GM12892 (cell line): Measurements from ENCODE around the gene EIF2S2. TPM values are rescaled to one million over a fixed set of nuclear protein-coding genes. Genes with fewer than 3 reads are reported as not detected.
"Not testable (repeated sequence)": the region's sequence is repeated elsewhere in the genome, so short reads cannot be mapped to it uniquely, and the experiment has no call there.

Experiments
- DNase-seq: peaks from one replicate; pipeline ENCODE4 v3.0.0; 2011; ENCODE audit not compliant: insufficient read length
- FAIRE-seq: peaks from 2 replicates; lab custom pipeline; 2011; peaks lifted over from hg19 to GRCh38; lab: Jason Lieb, UNC
- POLR2A ChIP-seq: IDR thresholded peaks from 2 replicates; pipeline ENCODE4 v1.6.1; 2011; ENCODE audit warnings: low read depth, low read length, control low read depth
- POLR2AphosphoS5 ChIP-seq: IDR thresholded peaks from 2 replicates; pipeline ENCODE4 v1.6.1; 2011; ENCODE audit warnings: low read depth, low read length, control low read depth
- TAF1 ChIP-seq: IDR thresholded peaks from 2 replicates; pipeline ENCODE4 v1.6.1; 2011; ENCODE audit warnings: low read depth, mild to moderate bottlenecking, control low read depth, low read length, borderline replicate concordance
- polyA plus RNA-seq: library from polyadenylated mRNA; unstranded; fragments of >200 nt; gene quantifications from one replicate; pipeline ENCODE4 v1.2.1, GENCODE V29; 2012; ENCODE audit warnings: missing spikeins, inconsistent platforms; ENCODE audit not compliant: missing spikeins

The EIF2S2 gene, protein sequence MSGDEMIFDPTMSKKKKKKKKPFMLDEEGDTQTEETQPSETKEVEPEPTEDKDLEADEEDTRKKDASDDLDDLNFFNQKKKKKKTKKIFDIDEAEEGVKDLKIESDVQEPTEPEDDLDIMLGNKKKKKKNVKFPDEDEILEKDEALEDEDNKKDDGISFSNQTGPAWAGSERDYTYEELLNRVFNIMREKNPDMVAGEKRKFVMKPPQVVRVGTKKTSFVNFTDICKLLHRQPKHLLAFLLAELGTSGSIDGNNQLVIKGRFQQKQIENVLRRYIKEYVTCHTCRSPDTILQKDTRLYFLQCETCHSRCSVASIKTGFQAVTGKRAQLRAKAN
- 91.7 TPM for polyA plus RNA-seq

DNA sequence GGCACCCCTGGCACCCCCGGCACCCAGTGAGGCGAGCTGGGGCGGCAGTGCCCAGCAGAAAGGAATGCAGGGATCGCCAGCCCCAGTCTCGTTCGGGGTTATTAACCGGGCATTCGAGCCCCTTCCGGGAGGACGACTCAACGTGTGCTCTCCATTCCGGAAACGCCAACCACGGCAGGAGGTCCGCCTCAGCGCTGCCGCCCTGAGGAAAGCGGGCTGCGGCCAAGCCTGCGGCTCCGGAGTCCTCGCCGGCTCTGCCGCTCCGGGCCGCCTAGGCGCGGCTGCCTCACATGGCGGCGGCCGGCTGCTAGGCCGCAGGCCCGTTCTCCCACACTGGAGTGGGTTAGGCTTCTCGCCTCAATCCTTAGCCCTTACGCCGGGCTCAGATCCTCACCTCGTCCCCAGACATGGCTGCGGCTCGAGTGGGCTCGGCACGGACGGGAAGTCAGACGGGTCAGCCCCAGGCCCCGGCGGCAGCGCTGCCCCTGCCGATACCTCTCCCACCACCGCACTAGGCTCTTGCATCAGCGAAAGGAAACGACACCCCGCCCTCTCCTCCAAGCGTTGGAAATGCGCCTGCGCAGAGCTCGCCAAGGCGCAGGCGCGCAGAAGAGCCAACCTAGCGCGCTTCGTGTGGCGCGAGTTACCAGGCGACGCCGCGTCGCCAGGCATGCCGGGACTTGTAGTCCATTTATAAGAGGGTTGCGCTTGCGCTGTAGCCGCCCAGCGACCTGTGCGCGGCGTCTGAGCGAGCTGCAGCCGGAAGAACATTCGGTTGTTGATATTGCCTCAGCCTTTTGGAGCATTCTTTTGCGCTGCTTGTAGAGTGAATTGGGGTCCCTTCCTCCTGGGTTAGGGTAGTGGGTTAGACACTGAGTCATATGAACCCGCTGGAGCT is at the start of gene EIF2S2:
EIF2S2 (minus strand) TSS at position 542 of the 898 bp plus-strand sequence; CDS start at position 409, 133 bp downstream.
- FAIRE-seq (peak; percentile 99), DNase-seq (peak; percentile 91)
- peak; percentile 64; the same call in 1 of the 2 replicates for TF ChIP-seq TAF1
- peak; percentile 92; the same call in 1 of the 2 replicates for TF ChIP-seq POLR2A
- peak; percentile 94 for TF ChIP-seq POLR2AphosphoS5

DNA sequence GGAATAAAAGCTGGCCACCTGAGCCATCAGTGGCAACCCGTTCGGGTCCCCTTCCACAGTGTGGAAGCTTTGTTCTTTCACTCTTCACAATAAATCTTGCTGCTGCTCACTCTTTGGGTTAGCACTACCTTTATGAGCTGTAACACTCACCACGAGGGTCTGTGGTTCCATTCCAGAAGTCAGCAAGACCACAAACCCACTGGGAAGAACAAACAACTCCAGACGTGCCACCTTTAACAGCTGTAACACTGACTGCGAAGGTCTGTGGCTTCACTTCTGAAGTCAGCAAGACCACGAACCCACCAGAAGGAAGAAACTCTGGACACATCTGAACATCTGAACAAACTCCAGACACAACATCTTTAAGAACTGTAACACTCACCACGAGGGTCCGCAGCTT is 45.7 kb upstream of the EIF2S2 start:
- DNase-seq, FAIRE-seq: not testable (repeated sequence)

DNA sequence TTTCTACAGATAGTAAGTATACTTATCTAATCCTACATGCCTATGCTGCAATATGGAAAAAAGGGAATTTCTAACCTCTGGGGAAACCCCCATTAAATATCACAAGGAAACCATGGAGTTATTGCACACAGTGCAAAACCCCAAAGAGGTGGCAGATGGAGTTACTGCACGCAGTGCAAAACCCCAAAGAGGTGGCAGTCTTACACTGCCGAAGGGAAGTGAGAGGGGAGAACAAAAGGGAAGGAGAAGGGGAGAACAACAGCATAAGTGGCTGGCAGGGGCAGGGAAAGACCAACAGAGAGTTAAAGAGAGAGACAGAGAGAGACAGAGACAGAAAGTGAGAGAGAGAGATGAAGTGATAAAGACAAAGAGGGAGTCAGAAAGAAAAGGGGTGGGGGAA is 43.8 kb upstream of the EIF2S2 start:
- FAIRE-seq (no peak), DNase-seq (no peak)
- TF ChIP-seq POLR2AphosphoS5 (no peak), POLR2A (no peak), TAF1 (no peak)

DNA sequence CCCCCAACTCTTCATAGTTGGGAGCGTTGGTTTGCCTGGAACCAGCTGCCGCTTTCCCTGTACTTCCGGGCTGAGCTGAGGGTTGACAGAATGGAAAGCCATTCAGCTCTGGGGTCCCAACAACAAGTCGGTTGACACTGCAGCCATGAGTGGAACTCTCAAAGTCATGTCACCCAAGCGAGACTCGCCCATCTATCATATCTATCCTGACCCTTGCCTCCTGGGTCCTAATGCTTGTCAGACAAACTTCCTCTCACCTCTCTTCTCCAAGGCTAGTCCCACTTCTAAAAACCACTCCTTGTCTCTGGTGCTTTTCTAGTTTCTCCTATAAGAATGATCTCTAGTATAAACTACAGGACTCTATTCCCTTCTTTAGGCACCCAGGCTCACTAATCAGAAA is 41.1 kb upstream of the EIF2S2 start:
- not testable (repeated sequence) for FAIRE-seq, DNase-seq

DNA sequence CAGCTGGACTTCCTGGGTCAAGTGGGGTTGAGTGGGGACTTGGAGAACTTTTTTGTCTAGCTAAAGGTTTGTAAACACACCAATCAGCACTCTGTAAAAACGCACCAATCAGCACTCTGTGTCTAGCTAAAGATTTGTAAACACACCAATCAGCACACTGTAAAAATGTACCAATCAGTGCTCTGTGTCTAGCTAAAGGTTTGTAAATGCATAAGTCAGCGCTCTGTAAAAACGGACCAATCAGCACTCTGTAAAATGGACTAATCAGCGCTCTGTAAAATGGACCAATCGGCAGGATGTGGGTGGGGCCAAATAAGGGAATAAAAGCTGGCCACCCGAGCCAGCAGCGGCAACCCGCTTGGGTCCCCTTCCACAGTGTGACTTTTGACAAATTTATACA is 40.0 kb upstream of the EIF2S2 start:
- not testable (repeated sequence) for DNase-seq, FAIRE-seq

- FAIRE-seq (no peak), DNase-seq (no peak)
- TF ChIP-seq POLR2A (no peak), POLR2AphosphoS5 (no peak), TAF1 (no peak)
Measured at GRCh38 chr20:34150306-34151000, 38.4 kb upstream of the EIF2S2 start.

DNA sequence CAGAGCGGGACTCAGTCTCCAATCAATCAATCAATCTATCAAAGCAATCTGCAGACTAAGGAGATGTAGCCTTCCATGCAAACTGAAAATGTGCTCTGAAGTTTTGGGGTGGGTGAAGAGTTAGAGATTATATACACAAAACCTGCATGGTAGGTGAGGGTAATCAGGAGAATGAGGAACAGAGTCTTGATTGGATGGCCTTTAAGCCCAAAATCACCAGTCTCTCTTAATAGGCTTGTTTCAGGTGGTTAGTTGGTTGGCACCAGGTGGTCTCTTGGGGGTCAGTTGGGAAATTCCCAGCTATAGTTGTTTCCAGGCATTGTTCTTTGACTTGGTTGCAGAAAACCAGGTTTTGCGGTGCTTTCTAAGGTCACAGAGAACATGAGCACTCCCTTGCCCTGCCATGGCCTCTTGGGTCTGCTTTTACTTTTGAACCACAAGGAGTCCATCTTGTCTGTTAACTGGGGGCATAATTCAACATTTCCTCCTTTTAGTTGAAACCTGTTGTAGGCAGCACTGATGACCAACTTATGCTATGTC is 33.3 kb upstream of the EIF2S2 start:
- no peak for TF ChIP-seq POLR2A
- no peak for TF ChIP-seq TAF1
- no peak for TF ChIP-seq POLR2AphosphoS5
- no peak for DNase-seq
- no peak for FAIRE-seq

DNA sequence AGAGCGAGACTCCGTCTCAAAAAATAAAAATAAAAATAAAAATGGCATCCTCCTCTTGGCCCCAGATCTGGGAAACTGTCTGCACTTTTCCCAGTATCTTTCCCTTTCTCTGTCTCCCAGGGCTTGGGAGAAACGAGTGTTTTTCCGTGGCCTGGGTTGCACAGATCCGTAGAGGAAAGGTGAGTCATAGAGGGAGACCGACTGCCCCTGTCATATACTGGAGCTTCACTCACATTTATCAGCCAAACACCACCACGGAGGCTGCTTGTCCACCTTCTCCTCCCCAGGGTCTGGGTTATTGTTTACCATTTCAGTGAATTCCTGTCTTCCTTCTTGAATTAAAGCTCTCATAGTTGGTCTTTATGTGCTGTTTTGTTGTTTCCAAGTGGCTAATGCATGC is 31.9 kb upstream of the EIF2S2 start:
- FAIRE-seq (no peak), DNase-seq (no peak)
- TF ChIP-seq POLR2AphosphoS5 (no peak), TAF1 (no peak), POLR2A (no peak)

- no peak for TF ChIP-seq POLR2AphosphoS5
- TF ChIP-seq TAF1 = no peak
- TF ChIP-seq POLR2A = no peak
- FAIRE-seq (no peak), DNase-seq (no peak)
Measured at GRCh38 chr20:34142121-34142520, 30.1 kb upstream of the EIF2S2 start.

- DNase-seq (no peak), FAIRE-seq (no peak)
- TF ChIP-seq POLR2AphosphoS5 (no peak), TAF1 (no peak), POLR2A (no peak)
Measured at GRCh38 chr20:34141293-34141692, 29.2 kb upstream of the EIF2S2 start.

- FAIRE-seq, DNase-seq: not testable (repeated sequence)
Measured at GRCh38 chr20:34135525-34136275, 23.7 kb upstream of the EIF2S2 start.

DNA sequence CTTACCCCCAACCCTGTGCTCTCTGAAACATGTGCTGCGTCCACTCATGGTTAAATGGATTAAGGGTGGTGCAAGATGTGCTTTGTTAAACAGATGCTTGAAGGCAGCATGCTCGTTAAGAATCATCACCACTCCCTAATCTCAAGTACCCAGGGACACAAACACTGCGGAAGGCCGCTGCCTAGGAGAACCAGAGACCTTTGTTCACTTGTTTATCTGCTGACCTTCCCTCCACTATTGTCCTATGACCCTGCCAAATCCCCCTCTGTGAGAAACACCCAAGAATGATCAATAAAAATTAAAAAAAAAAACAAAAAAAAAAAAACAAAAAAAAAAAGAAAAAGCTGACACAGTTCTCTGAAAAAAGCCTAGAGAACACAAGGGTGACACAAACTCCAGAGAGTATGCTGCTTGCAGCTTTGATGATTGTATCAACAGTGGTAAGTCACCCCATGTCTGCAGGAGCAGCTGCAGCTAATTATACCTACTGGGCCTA is 21.4 kb upstream of the EIF2S2 start:
- not testable (repeated sequence) for DNase-seq, FAIRE-seq

- DNase-seq, FAIRE-seq: not testable (repeated sequence)
Measured at GRCh38 chr20:34132943-34133342, 20.9 kb upstream of the EIF2S2 start.

DNA sequence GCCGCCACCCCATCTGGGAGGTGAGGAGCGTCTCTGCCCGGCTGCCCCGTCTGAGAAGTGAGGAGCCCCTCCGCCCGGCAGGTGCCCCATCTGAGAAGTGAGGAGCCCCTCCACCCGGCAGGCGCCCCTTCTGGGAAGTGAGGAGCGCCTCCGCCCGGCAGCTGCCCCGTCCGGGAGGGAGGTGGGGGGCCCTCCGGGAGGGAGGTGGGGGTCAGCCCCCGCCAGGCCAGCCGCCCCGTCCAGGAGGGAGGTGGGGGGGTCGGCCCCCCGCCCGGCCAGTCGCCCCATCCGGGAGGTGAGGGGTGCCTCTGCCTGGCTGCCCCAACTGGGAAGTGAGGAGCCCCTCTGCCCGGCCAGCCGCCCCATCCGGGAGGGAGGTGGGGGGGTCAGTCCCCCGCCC is 20.4 kb upstream of the EIF2S2 start:
- not testable (repeated sequence) for DNase-seq, FAIRE-seq
